ENCODE data around the gene ANKLE2. TPM values are rescaled to one million over a fixed set of nuclear protein-coding genes. Genes with fewer than 3 reads are reported as not detected.

Gene ANKLE2
- total and polyA plus RNA-seq, 4 donors = 8.4 to 24.1 (median 15.4) TPM

GRCh38 chr12:132687211-132688164, 74.1 kb downstream of the ANKLE2 start, which contains the start of the genes POLE and PXMP2:
Gene POLE (minus strand): TSS chr12:132687342. CDS start chr12:132687315, 27 bp downstream.
Gene PXMP2 (plus strand): TSS chr12:132687587. CDS start chr12:132687671, 84 bp downstream.
- H3K9ac ChIP-seq (ENCODE audit: low read depth in 1 of 2, low read length in 2 of 2) = peak within 1 kb of the TSS in 1 of 2 donors; percentile 47
- WGBS = under 1% methylated on average over 134 of the region's 134 CpGs

More at GRCh38 chr12:132687211-132688164, 74.1 kb downstream of the ANKLE2 start, which contains the start of the genes POLE and PXMP2:
- TF ChIP-seq HNF4A (conservative IDR thresholded peaks at IDR 0.05) (no peak), FOXA2 (IDR thresholded peaks at IDR 0.05) (no peak), YY1 (IDR thresholded peaks at IDR 0.05) (peak; percentile 58), RXRA (IDR thresholded peaks at IDR 0.05) (no peak), REST (IDR thresholded peaks at IDR 0.05) (no peak), GABPA (IDR thresholded peaks at IDR 0.05 in 1 of 2, conservative IDR thresholded peaks at IDR 0.05 in 1 of 2) (peak in 1 of 2 donors; percentile 72), EGR1 (IDR thresholded peaks at IDR 0.05; ENCODE audit: low read depth in 2 of 2) (peak in 1 of 2 donors; percentile 77), RAD21 (IDR thresholded peaks at IDR 0.05) (no peak), NR2F2 (IDR thresholded peaks at IDR 0.05) (no peak), SP1 (IDR thresholded peaks at IDR 0.05) (peak; percentile 52), CTCF (IDR thresholded peaks at IDR 0.05; ENCODE audit: low read depth, low read length, missing input control) (no peak), MAX (IDR thresholded peaks at IDR 0.05) (no peak), TAF1 (conservative IDR thresholded peaks at IDR 0.05) (no peak), JUND (IDR thresholded peaks at IDR 0.05) (no peak)
- TF ChIP-seq, protein P1, sequence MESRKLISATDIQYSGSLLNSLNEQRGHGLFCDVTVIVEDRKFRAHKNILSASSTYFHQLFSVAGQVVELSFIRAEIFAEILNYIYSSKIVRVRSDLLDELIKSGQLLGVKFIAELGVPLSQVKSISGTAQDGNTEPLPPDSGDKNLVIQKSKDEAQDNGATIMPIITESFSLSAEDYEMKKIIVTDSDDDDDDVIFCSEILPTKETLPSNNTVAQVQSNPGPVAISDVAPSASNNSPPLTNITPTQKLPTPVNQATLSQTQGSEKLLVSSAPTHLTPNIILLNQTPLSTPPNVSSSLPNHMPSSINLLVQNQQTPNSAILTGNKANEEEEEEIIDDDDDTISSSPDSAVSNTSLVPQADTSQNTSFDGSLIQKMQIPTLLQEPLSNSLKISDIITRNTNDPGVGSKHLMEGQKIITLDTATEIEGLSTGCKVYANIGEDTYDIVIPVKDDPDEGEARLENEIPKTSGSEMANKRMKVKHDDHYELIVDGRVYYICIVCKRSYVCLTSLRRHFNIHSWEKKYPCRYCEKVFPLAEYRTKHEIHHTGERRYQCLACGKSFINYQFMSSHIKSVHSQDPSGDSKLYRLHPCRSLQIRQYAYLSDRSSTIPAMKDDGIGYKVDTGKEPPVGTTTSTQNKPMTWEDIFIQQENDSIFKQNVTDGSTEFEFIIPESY (IDR thresholded peaks at IDR 0.05) = peak; percentile 98
- TF ChIP-seq, protein P2, sequence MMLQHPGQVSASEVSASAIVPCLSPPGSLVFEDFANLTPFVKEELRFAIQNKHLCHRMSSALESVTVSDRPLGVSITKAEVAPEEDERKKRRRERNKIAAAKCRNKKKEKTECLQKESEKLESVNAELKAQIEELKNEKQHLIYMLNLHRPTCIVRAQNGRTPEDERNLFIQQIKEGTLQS (IDR thresholded peaks at IDR 0.05) = no peak
- Histone ChIP-seq H3K4me1 (ENCODE audit: control insufficient read depth in 4 of 4, insufficient read depth in 4 of 4, low read length in 3 of 4) (peaks cover 2 to 28% (median 18%) of the 10 kb centered on the region in 4 donors), H3K36me3 (ENCODE audit: control insufficient read depth in 4 of 4, insufficient read depth in 3 of 4, low read depth in 1 of 4, low read length in 3 of 4) (peaks cover 0 to 8% (median 5%) of the 10 kb centered on the region in 4 donors), H3K27me3 (ENCODE audit: control insufficient read depth in 4 of 4, insufficient read depth in 4 of 4, low read length in 3 of 4) (no peaks in the 10 kb centered on the region), H3K9me3 (ENCODE audit: control insufficient read depth in 4 of 4, low read length in 3 of 4) (no peaks in the 10 kb centered on the region), H3K27ac (ENCODE audit: low read depth in 1 of 2, low read length in 2 of 2) (peak within 1 kb of the TSS; percentile 21 to 54), H3K4me3 (ENCODE audit: low read depth in 1 of 3, low read length in 3 of 3) (peak within 1 kb of the TSS; percentile 49 to 100 (median 54))
- DNase-seq (ENCODE audit: low spot score) = peak; percentile 93
